Parathyroid adenoma (tissue), 2 donors: ENCODE data around the gene BBC3.

ENCODE experiments used
- H2AFZ ChIP-seq: fragments of 300-600 bp; sonication (generic); one replicate; pipeline ENCODE4 v1.7.0; 2017; ENCODE audit warnings: antibody characterized with exemption, mild to moderate bottlenecking
- H3K27ac ChIP-seq: fragments of 300-600 bp; sonication (generic); one replicate; pipeline ENCODE4 v1.7.0; 2017
- H3K27me3 ChIP-seq: fragments of 300-600 bp; sonication (generic); one replicate; pipeline ENCODE4 v1.7.0; 2017; ENCODE audit warnings: low read length; ENCODE audit not compliant: control insufficient read depth, insufficient read depth
- H3K36me3 ChIP-seq: fragments of 300-600 bp; sonication (generic); one replicate; pipeline ENCODE4 v1.7.0; 2017; ENCODE audit warnings: low read length; ENCODE audit not compliant: control insufficient read depth, insufficient read depth
- H3K4me1 ChIP-seq: fragments of 300-600 bp; sonication (generic); one replicate; pipeline ENCODE4 v1.7.0; 2017; ENCODE audit warnings: control low read depth
- H3K4me2 ChIP-seq: fragments of 300-600 bp; sonication (generic); one replicate; pipeline ENCODE4 v1.7.0; 2017; ENCODE audit warnings: low read length
- H3K4me3 ChIP-seq: fragments of 300-600 bp; sonication (generic); one replicate; pipeline ENCODE4 v1.7.0; 2017; ENCODE audit warnings: low read depth, low read length
- H3K79me2 ChIP-seq: fragments of 300-600 bp; sonication (generic); one replicate; pipeline ENCODE4 v1.7.0; 2017; ENCODE audit warnings: control low read depth
- H3K9ac ChIP-seq: fragments of 300-600 bp; sonication (generic); one replicate; pipeline ENCODE4 v1.7.0; 2017; ENCODE audit warnings: mild to moderate bottlenecking
- H3K9me3 ChIP-seq: fragments of 300-600 bp; sonication (generic); one replicate; pipeline ENCODE4 v1.7.0; 2017; ENCODE audit warnings: low read length; ENCODE audit not compliant: control insufficient read depth
- TF ChIP-seq, protein P1 (sequence below): fragments of 300-600 bp; sonication (generic); IDR thresholded peaks from one replicate; pipeline ENCODE4 v1.7.0; 2017; ENCODE audit warnings: antibody characterized with exemption, mild to moderate bottlenecking
- donor health status: primary hyperparathyroidism.

The BBC3 gene

GRCh38 chr19:47239152-47239551 lies 8.2 kb upstream of the BBC3 start:
- TF ChIP-seq, protein P1, sequence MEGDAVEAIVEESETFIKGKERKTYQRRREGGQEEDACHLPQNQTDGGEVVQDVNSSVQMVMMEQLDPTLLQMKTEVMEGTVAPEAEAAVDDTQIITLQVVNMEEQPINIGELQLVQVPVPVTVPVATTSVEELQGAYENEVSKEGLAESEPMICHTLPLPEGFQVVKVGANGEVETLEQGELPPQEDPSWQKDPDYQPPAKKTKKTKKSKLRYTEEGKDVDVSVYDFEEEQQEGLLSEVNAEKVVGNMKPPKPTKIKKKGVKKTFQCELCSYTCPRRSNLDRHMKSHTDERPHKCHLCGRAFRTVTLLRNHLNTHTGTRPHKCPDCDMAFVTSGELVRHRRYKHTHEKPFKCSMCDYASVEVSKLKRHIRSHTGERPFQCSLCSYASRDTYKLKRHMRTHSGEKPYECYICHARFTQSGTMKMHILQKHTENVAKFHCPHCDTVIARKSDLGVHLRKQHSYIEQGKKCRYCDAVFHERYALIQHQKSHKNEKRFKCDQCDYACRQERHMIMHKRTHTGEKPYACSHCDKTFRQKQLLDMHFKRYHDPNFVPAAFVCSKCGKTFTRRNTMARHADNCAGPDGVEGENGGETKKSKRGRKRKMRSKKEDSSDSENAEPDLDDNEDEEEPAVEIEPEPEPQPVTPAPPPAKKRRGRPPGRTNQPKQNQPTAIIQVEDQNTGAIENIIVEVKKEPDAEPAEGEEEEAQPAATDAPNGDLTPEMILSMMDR = no peak
- peak overlapping the region; percentile 77 for H3K4me2 ChIP-seq
- peaks cover 12% of the 10 kb centered on the region for H3K4me1 ChIP-seq
- no peaks in the 10 kb centered on the region for H3K36me3 ChIP-seq
- H3K9ac ChIP-seq = no peak overlapping the region
- H2AFZ ChIP-seq = peak overlapping the region; percentile 51
- H3K4me3 ChIP-seq = no peak overlapping the region
- no peaks in the 10 kb centered on the region for H3K79me2 ChIP-seq
- no peak overlapping the region for H3K27ac ChIP-seq
- no peaks in the 10 kb centered on the region for H3K9me3 ChIP-seq
- no peaks in the 10 kb centered on the region for H3K27me3 ChIP-seq

DNA sequence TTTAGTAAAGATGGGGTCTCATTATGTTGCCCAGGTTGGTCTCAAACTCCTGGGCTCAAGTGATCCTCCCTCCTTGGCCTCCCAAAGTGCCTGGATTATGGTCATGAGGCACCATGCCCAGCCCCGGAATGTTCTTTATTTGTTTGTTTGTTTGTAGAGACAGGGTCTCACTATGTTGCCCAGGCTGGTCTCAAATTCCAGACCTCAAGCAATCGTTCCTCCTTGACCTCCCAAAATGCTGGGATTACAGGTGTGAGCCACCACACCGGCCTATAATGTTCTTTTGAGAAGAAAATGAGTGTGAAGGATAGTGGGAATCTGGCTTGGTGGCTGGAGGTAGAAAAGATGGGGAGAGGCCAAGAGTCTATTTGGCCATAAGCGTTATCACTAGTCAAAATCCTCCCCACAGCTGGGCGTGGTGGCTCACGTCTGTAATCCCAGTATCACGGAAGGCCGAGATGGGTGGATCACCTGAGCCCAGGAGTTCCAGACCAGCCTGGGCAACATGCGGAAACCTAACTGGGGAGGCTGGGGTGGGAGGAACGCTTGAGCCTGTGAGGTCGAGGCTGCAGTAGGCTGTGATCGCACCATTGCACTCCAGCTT lies 5.2 kb upstream of the BBC3 start:
- H3K4me3 ChIP-seq = no peak overlapping the region
- peaks cover 11% of the 10 kb centered on the region for H3K4me1 ChIP-seq
- no peaks in the 10 kb centered on the region for H3K36me3 ChIP-seq
- H3K9me3 ChIP-seq = no peaks in the 10 kb centered on the region
- no peak overlapping the region for H3K27ac ChIP-seq
- TF ChIP-seq, protein P1 = no peak
- no peak overlapping the region for H3K4me2 ChIP-seq
- no peaks in the 10 kb centered on the region for H3K27me3 ChIP-seq
- no peak overlapping the region for H2AFZ ChIP-seq
- no peaks in the 10 kb centered on the region for H3K79me2 ChIP-seq
- no peak overlapping the region for H3K9ac ChIP-seq

DNA sequence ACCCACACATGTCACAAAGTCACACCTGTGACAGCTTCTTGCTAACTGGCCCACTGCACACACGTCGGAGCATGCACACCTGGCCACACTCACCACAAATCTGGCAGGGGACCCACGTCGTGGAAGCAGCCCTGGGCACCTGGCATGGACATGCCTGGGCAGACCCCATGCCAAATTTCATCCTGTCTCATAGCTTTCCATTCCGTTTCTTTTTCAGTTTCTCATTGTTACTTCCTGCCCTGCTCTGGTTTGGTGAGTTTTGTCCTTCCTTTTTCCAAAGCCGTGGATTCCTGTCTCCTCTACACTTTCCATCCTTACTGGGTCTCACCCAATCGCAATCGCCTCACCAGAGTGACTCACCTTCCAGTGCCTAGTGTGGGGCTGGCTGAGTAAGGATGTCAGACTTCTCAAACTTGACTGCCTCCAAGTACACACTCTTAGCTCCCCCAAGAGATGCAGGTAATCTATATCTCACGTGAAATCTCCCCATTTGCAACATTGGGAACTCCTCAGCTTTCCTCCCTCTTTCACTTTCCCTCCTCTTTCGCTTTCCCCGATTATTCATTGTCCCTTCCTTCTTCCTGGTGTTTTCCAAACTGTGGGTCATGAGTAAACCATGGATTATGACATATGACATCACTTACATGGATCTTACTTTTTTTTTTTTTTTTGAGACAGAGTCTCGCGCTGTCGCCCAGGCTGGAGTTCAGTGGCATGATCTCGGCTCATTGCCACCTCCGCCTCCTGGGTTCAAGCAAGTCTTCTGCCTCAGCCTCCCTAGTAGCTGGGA lies 1.6 kb upstream of the BBC3 start:
- Histone ChIP-seq H3K4me1 (peaks cover 11% of the 10 kb centered on the region), H2AFZ (no peak overlapping the region), H3K4me3 (no peak overlapping the region), H3K27ac (no peak overlapping the region), H3K36me3 (no peaks in the 10 kb centered on the region), H3K9ac (no peak overlapping the region), H3K9me3 (no peaks in the 10 kb centered on the region), H3K79me2 (no peaks in the 10 kb centered on the region), H3K27me3 (no peaks in the 10 kb centered on the region), H3K4me2 (no peak overlapping the region)
- TF ChIP-seq, protein P1 = no peak

- Histone ChIP-seq H3K36me3 (no peaks in the 10 kb centered on the region), H2AFZ (peak overlapping the region; percentile 90), H3K27me3 (no peaks in the 10 kb centered on the region), H3K27ac (peak overlapping the region; percentile 64), H3K79me2 (no peaks in the 10 kb centered on the region), H3K9ac (no peak overlapping the region), H3K9me3 (no peaks in the 10 kb centered on the region), H3K4me1 (peaks cover 11% of the 10 kb centered on the region), H3K4me2 (peak overlapping the region; percentile 91), H3K4me3 (peak overlapping the region; percentile 39)
- TF ChIP-seq, protein P1 = no peak
These were observed 436 bp upstream of the BBC3 start for GRCh38 chr19:47231215-47232054.
